ENCODE data around the gene CXADR.
"Not testable (repeated sequence)": the region's sequence is repeated elsewhere in the genome, so short reads cannot be mapped to it uniquely, and the experiment has no call there.

The CXADR gene

DNA sequence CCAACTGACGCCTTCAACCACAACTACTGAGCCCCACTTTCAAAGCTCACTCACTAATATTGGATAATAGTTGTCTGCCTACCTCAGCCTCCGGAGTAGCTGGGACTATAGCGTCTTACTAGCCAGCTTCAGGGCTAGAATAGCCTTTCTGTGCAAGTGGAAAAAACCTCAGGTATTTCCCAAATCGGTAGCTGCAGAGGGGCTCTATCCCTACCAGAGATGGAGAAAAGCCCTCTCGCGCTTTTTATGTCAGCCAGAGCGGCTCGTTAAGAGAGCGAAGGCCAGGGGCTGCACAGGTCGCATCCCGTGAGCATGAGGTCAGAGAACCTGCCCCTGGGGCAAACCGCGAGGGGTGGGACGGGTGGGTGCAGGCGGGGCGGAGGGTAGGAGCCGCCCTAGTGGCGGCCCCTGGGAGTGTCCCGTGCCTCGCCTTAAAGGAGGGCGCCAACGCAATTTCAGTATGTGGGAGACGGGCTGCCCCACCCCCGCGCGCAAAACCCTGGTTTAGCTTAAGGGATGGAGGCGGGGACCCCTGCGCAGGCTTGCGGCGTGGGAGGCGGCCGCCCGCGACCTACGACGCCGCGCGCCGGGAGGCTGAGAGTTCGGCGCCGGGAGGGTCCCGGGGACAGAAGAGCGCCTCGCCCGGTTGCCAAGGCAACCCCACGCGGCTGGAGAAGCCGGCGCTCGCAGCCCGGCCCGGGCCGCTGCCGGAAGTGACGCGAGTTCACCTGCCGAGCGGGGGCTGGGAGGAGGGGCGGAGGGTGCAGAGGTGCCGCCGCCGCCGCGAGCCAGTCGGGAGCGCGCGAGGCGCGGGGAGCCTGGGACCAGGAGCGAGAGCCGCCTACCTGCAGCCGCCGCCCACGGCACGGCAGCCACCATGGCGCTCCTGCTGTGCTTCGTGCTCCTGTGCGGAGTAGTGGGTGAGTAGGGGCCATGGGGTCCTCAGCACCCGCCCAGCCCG is at the start of gene CXADR:
Gene CXADR (plus strand): TSS at position 791 of the 961 bp plus-strand sequence. CDS start 87 bp downstream, at position 878.
- DNase-seq, result peak; percentile 59

DNA sequence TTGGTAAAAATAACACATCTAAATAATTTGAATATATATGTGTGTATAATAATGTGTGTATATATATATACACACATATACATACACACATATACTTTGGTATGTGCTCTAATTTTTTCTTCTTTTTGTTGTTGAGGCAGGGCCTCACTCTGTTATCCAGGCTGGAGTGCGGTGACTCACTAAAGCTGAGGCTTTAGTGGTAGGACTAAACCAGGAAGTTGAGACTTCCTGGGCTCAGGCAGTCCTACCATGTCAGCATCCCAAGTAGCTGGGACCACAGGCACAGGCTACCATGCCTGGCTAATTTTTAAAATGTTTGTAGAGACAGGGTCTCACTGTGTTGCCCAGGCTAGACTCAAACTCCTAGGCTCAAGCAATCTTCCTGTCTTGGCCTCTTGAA is 46.7 kb upstream of the CXADR start:
- no peak for DNase-seq

DNA sequence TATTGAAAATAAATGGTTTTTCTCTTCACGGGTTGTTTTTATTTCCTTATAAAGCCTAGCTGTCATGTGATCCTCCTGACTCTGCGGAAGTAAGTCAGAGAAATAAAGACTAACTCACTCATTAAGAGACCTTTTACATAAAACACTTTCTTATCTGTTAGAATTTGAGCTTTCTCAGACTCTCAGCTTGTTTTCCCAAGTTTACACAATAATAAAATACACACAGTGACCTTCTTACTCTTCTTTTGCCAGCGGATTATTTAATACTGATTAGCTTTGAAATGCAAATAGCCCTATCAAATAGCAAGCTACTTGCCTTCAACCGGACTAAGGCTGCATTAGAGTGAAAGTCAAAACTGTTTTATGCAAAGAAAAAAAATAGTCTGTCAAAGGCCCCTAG is 45.5 kb upstream of the CXADR start:
- no peak for DNase-seq

DNA sequence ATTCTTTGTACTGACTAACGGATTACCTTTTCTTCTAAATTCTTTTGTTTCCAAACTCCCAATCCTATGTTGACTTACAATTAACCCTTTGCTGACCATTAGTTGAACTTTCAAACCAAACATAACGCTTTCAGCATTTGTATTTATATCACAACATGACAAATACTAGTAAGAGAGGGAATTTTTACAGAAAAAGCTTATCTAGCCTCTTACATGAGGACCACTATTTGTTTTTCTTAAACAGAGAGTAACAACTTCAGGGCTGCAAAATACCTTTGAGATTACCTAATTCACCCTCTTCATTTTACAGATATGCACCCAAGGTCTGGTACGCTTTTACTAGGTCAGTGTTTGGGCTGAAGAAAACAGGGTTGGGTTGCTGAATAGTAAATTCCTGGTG is 45.0 kb upstream of the CXADR start:
- no peak for DNase-seq

- no peak for DNase-seq
Measured at GRCh38 chr21:17468698-17469097, 44.1 kb upstream of the CXADR start.

DNA sequence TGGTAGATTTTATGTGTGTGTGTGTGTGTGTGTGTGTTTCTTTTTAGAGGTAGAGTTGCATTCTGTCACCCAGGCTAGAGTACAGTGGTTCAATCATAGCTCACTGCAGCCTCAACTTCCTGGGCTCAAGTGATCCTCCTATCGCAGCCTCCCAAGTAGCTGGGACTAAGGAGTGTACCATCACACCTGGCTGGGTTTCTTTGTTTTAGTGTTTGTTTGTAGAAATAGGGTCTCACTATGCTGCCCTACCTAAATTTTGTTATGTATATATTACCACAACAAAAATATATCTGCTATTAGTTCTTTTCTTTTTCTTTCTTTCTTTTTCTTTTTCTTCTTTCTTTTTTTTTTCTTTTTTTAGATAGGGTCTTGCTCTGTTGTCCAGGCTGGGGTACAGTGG is 43.1 kb upstream of the CXADR start:
- no peak for DNase-seq

DNA sequence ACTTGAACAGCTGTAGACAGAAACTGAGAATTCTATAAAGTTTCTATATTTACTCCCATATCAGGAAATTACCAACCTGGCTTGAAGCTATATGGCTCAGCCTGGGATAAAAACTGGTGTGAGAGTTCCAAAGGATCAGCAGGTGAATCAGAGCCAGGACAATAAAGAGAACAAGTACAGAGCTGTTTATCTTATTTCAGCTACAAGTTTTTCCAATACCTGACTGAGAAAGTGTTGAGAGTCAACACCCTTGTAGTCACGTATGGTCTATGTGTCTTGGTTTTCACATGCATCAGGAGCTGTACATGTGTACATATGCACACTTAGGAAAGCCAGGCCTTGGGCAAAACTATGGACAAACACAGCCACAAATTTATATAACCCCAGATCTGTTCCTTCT is 40.7 kb upstream of the CXADR start:
- no peak for DNase-seq

GRCh38 chr21:17472592-17473271 is 40.1 kb upstream of the CXADR start:
- DNase-seq, result no peak

- no peak for DNase-seq
Measured at GRCh38 chr21:17476006-17476405, 36.8 kb upstream of the CXADR start.

GRCh38 chr21:17478156-17478555 is 34.7 kb upstream of the CXADR start:
- not testable (repeated sequence) for DNase-seq

DNA sequence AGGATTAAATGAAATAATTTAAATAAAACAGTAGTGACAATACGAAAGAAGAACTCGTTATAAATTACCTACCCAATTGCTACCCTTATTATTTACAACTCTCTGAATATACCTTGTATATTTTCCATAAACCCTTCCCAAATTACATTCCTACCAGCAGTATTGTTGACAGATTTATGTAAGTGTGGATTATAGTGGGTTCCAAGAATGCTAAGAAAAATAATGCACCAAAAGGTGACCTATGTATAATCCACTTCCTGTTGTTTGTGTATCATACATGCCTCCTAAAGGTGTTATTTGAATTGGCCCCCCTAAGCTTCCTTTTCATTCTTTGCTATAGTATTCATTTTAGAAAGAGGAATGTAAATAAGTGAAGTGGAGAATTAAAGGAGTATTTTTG is 33.2 kb upstream of the CXADR start:
- DNase-seq, result no peak

GRCh38 chr21:17482928-17483327 is 29.9 kb upstream of the CXADR start:
- DNase-seq, result no peak

- no peak for DNase-seq
Measured at GRCh38 chr21:17488620-17489019, 24.2 kb upstream of the CXADR start.

DNA sequence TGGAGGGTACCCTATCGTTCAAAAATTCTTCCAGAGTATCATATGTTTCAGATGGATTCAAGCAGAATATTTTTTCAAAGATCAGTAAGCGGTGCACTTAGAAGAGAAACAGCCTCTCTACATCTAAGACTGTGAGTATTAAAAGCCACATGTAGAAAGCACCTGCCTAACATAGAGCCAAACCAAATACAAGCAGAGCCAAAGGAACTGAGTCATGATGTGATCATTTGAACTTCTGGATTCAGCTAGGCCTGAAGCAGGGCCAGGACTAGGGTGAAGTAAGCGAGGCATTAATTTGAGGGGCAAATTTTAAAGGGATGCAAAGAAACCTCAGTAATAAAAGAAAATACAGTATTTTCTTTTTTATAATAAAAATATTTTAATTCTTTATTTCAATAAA is 23.3 kb upstream of the CXADR start:
- not testable (repeated sequence) for DNase-seq

DNA sequence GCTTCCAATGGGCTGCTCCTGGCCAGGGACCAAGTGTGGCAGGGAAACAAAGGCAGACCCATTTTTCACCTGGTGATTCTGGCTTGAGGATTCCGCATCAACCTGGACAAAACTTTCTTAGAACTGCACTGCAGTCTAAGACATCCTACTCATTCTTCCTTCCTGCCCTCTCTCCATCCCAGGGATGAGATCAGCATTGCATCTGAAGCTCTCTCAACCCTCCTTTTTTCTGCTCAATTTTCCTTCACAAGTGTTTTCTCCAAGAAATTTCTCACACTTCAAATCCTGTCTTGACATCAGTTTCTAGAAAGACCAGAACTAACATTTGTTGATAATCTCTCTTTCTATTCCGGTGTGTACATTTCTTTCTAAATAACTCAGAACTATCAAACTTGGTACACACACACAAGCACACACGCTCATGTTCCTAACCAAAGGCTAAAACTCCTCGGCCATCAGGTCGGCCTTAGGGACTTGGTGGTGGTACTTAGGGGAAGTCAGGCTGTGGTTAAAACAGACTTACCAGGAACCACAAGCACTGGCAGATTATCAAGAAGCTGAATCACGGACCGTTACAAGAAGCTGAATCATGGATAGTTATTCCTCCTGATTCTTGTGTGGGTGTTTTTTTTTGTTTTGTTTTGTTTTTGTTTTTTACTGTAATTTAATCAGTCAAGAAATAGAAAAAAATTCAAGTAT is 21.0 kb upstream of the CXADR start:
- no peak for DNase-seq

DNA sequence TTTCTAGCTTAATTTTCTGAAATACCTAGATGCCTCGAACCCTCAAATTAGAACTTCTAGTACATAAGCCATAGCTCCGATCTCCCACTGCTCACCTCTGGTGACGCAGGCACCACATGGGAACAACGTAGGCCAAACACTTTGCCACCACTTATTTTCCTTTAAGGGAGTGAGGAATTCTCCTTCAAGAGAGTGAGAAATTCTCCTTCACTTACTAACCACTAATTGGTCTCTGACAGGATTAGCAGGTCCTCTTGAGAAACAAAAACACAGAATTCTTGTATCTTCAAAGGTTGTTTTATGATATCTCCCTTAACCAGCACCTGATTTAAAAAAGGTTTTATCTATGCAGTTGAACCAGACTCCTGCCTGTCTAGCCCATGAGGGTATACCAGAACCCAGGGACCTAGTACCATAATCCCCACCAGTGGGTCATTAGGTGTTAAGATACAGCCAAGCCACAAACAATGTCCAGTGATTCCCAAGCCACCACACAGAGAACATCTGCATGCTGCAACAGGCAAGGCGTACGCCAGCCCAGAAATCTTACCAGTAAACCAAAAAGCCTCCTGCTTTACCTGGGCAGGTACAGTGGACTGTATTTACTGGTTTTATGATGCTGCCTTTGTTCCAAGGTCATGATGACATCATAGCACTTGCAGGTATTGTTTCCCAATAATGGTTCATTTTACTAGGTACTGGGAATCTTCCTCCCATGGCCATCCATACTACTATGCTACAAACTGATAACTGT is 20.3 kb upstream of the CXADR start:
- DNase-seq, result no peak

GRCh38 chr21:17494051-17494450 is 18.8 kb upstream of the CXADR start:
- DNase-seq, result no peak

GRCh38 chr21:17495680-17496079 is 17.2 kb upstream of the CXADR start:
- DNase-seq, result no peak

DNA sequence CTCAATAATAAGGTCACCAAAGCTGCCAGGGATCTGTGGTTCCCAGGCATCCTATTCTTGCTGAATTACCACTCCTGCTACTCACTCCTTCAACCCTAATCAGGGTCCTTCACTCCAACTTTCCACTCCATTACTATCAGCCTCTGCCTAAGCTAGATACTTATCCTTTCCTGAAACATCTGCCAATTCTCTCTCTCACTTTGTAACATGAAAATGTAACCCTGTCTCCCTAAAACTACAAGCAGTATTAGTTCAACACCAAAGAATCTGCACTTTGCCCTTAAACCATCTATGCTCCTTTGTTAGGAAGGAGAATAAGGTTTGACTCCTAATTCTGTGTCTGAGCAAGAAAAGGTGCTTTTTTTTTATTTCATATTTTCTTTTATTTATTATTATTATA is 15.5 kb upstream of the CXADR start:
- DNase-seq, result no peak

GRCh38 chr21:17498586-17498985 is 14.3 kb upstream of the CXADR start:
- DNase-seq, result no peak

- no peak for DNase-seq
Measured at GRCh38 chr21:17501107-17502006, 11.5 kb upstream of the CXADR start.

- not testable (repeated sequence) for DNase-seq
Measured at GRCh38 chr21:17502985-17503384, 9.9 kb upstream of the CXADR start.

Measured in NCI-H1436 treated with DMSO at 0.1 percent for 48 hours (cell line).